Stimulated activated CD4-positive, alpha-beta T cell treated with anti-CD3 and anti-CD28 coated beads, TNF-alpha, amount 100 ng/mL, for 48 hours (primary cell): Measurements from ENCODE around the gene TRAF2.

Source experiments
- DNase-seq, 3 donors: peaks; one replicate each; pipeline ENCODE4 v3.0.0-alpha.2; 2020; ENCODE audit warnings: low read depth in 3 of 3

The TRAF2 gene

DNA sequence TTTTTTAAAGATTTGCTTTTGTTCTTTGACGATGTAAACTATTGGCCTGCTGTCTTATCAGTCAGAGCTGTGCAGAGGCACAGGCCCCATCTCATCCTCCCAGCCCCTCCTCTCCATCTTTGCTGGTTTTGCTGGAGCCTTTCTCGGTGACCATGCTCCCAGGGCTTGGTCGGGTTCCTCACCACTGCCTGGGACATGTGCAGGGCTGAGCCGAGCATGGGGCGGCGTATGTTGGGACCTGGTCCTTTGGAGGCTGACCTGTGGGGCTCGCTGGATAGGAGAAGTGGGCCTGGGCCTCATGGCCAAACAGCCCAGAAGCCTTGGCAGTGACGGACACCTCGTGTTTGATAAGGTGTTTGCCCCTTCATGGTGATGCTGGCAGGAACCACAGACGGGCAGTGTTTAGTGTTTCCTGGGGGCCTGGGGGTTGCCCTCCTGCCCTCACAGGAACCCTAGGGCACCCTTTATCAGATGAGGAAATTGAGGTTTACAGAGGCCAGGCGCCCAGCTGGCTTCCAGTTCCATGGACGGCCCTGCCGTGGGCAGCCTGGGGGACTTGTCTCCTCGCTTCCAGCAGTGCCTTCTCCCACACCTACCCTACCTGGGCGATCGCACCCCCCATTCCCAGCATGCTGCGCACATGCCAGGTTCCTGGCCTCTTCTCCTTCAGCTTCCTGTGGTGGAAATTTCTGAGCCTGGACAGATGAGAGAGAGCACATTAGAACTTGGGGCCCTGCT, 27.6 kb downstream of the TRAF2 start:
- no peak for DNase-seq

DNA sequence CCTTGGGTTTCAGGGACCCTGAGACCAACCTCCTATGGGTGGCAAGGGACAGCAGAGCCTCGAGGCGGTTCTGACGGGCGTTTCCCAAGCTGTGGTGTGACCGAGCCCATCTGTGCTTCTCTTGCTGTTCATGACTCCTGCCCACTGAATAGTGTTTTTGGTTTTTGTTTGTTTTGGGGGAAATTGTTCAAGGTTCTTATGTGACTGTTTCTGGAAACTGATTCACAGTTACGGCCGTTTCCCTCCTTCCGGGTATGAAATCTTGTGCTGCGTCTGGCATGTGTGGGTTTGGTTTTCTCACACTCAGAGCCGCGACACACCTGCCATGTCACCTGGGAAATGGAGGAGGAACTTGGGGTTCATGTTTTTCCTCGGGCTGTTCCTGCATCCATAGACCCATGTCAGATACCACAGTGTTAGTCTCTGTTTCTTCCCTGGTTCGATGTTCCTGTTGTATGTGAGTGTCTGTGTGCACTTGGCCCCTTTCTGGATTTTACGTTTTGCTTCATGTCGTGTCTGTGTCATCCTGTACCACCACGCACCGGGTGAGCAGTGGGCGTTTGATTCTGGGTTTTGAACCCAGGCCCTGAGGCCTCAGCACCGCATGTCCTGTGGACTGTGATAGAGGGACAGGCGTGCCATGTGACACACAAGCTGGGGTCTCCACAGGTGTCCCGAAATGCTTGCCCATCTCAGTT, 29.5 kb downstream of the TRAF2 start:
- no peak for DNase-seq

DNA sequence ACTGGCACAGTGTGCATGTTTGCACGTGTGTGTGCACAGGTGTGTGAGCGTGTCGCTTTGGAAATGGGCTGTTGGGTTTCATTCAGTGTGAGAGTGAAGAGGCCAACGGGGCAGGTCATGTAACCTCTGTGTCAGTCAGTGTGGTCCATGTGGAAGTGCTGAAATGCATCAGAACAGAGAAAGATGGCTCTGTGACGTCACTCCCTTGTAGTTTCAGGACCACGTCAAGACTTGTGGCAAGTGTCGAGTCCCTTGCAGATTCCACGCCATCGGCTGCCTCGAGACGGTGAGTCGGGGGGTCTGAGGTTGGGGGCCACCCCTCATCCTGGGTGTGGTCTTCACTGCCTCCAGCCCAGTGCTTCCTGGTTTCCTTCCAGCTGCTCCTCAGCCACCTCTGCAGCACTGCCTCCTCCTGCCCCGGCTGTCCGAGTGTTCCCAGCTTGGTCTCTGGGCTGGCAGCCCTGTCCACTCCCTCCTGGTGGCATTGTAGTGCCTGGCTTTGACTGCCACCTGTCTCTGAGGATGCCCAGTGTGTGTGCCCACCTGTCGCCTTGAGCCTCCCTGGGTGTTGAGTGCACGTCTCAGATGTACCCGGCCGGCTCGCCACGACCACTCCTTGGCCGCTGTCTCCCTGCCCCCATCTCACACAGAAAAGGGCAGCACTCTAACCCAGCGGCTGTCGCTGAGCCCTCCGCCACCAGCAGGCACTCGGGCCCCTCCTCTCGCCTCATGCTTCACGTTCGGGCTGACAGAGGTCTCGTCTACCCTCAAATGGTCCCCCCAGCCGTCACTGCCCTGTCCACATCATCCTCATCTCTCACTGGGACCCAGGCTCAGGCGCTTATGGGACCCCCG, 30.2 kb downstream of the TRAF2 start:
- no peak for DNase-seq

DNA sequence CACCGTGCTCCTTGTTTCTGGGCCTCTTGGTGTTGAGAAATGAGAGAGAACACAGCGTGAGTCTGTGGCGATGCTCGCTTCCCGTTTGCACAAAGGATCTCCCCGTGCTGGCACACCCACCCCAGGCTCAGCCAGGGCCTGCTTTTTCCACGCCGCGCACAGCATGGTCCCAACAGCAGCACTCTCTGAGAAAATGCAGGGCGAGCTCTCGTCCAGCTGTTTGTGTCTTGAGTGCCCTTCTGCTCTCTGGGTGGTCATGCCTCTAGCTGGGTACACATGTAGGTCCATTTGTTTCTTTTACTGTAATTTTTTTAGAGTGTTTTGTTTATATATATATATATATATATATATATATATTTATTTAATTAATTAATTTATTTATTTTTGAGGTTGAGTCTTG, 31.6 kb downstream of the TRAF2 start:
- DNase-seq = no peak

DNA sequence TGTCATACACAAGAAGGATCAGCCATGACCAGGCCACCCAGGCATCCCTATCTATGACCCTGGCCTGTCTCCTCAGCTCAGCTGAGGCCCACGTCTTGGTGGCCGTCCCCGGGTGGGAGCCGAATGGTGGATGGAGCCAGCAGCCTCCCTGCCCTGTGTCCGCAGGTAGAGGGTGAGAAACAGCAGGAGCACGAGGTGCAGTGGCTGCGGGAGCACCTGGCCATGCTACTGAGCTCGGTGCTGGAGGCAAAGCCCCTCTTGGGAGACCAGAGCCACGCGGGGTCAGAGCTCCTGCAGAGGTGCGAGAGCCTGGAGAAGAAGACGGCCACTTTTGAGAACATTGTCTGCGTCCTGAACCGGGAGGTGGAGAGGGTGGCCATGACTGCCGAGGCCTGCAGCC, 33.8 kb downstream of the TRAF2 start:
- DNase-seq = no peak

DNA sequence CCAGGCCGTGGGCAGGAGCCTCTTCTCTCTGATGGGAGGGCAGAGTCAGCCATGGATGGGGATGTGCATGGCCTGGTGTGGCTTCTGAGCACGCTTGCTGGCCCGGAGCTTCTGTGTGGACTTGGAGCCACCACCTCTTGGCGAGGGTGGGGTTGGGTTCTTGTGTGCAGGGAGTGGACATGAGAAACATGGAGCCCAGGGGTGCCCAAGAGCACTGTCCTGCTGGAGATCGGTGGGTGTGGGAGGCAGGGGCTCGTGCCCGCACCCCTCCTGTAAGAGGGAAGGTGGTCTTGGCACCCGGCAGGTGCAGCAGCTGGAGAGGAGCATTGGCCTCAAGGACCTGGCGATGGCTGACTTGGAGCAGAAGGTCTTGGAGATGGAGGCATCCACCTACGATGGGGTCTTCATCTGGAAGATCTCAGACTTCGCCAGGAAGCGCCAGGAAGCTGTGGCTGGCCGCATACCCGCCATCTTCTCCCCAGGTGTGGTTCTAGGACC, 34.5 kb downstream of the TRAF2 start:
- no peak for DNase-seq

DNA sequence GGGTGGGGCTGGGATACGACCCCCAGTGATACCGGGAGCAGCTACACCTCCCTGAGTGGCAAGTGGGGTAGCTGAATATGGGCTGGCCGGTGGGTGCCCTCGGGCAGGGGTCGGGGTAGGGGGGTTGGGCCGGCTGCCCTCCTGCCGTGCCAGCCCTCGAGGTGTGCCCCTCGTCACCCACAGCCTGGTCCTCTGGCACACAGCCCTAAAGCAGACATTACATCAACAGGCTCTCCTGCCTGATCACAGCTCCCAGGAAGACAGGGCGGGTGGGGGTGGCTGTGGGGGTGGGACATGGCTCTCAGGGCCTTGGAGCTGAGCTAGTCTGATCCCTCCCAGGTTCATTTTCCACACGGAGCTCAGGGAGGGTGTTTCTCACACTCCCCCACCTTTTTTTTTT, 35.0 kb downstream of the TRAF2 start:
- no peak for DNase-seq

DNA sequence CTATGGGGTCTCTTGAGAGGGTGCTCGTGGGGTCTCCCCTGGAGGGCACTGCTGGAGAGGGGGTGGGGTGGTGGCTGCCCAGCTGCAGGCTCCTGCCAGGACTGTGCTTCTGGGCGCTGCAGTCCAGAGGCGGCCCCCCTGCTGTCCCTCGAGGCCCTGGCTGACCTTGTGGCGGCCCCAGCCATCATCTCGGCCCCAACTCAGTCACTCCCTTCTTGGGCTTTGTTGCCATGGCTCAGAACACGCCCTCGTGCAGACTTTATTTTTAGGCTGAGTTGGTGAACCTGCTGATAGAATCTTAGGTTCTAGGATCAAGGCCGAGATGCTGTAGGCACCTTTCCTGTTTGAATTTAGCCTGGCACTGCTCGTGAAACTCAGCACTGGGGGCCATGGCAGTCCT, 35.4 kb downstream of the TRAF2 start:
- no peak for DNase-seq

DNA sequence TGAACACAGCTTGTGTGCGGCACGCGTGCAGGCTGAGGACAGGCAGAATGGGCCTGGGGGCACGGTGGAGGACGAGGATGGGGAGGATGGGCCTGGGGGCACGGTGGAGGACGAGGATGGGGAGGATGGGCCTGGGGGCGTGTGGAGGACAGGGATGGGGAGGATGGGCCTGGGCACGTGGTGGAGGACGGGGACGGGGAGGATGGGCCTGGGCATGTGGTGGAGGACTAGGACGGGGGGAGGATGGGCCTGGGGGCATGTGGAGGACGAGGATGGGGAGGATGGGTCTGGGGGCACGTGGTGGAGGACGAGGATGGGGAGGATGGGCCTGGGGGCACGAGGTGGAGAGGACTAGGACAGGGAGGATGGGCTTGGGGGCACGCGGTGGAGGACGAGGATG, 36.2 kb downstream of the TRAF2 start:
- DNase-seq = no peak

DNA sequence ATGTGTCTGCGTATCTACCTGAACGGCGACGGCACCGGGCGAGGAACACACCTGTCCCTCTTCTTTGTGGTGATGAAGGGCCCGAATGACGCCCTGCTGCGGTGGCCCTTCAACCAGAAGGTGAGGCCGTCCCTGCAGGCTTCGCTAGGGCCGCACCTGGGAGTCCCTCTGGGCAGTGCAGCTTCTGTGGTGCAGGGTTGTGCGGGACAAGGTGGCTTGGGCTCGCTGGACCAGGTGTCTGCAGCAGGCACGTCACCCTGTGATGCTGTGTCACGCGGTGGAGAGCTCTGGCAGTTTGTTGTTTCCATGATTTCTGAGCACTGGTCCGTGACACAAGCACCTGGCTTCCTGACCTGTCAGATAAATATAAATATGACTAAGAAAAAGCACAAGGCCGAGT, 37.6 kb downstream of the TRAF2 start:
- no peak for DNase-seq

DNA sequence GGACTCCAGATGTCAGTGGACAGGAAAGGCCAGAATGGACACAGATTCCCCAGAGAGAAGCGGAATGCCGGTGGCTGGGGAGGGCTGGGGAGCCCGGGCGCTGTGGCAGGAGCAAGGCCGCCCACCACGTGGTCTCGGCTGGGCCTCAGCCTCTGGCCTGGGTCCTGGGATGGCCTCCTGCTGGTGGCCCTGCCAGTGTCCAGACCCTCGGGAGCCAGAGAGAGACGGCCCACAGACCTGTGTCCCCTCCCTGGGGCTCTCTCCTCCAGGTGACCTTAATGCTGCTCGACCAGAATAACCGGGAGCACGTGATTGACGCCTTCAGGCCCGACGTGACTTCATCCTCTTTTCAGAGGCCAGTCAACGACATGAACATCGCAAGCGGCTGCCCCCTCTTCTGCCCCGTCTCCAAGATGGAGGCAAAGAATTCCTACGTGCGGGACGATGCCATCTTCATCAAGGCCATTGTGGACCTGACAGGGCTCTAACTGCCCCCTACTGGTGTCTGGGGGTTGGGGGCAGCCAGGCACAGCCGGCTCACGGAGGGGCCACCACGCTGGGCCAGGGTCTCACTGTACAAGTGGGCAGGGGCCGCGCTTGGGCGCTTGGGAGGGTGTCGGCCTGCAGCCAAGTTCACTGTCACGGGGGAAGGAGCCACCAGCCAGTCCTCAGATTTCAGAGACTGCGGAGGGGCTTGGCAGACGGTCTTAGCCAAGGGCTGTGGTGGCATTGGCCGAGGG, 39.3 kb downstream of the TRAF2 start:
- no peak for DNase-seq

DNA sequence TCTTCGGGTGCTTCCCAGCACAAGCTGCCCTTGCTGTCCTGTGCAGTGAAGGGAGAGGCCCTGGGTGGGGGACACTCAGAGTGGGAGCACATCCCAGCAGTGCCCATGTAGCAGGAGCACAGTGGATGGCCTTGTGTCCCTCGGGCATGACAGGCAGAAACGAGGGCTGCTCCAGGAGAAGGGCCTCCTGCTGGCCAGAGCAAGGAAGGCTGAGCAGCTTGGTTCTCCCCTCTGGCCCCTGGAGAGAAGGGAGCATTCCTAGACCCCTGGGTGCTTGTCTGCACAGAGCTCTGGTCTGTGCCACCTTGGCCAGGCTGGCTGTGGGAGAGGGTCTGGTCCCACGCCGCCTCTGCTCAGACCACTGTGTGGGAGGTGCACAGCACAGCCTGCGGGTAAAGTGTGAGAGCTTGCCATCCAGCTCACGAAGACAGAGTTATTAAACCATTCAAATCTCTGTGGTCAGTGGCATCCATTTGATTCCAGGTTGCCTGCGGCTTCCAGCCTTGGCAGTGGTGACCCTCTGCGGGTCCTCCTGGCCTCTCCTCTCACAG, 39.9 kb downstream of the TRAF2 start:
- no peak for DNase-seq

DNA sequence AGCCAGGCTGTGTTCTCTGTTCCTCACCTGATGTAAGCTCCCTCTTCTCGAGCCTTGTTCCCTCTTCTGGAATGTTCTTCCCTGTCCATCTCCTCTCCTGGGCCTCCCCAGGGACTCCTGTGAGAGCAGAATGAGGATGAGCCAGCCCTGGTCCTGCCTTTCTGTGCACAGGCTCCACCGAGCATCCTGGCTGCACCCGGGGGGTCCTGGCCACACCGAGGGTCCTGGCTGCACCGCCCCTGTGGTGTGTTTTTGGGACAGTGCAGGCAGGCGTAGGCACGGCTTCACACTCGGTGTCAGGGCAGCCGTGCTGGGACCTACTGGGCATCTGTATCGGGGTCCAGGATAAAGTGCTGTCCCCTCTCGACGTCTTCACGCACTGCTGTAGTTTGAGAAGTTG, 40.4 kb downstream of the TRAF2 start:
- DNase-seq = no peak

DNA sequence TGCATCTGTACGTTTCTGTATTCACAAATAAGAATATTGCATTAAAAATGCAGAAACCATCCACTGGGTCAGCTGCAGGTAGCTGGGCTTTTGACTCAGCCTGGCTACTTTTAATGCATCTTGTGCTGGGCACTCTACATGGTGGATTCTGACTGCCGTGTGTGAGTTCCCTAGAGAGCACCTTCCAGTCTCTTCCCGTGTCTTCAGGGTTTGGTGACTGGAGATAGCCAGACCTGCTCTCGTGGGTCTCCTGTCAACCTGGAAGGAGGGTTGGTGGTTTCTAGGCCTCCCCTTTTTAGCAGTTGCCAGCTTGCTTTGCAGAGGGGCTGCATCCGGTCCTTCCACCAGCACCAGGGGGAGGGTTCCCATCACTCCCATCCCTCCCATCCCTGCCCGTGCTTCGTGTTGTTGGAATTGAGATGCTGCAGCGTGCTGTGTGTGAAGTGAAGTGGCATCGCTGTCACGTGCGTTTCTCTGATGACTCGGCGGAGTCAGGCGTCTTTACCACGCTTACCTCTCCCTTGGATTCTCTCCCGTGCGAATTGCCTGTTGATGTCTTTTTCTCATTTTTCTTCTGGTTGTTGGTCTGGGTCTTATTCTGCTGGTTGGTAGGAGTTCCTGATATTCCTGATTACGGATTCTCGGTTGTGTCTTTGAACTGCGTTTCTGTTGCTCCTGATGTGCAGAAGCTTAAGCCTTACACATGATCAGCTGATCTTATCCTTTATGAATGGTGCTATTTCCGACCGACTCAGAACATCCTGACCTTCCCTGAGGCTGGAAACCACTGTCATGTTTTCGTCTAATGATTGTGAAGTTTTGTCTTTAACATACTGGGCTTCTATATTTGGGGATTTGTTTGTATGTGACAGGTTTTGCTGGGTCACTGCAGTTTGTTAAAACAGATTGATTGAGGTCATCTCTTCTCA, 41.3 kb downstream of the TRAF2 start:
- no peak for DNase-seq

DNA sequence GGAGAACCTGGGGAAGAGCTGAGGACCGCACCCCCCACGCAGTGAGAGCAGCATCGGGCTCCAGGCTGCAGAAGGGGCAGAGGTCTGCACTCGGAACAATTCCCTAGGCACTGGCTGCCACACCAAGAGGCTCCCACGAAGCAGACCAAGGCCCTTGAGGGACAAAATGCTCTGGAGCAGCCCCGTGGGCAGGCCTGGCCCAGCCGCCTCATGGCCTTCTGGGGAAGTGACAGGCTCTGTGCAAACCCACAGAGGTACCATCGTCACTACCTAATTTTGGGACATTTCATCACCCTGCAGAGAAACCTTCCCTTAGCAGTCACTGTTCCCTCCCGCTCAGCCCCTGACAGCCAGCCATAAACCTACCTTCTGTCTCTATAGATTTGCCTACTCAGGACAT, 42.3 kb downstream of the TRAF2 start:
- DNase-seq = no peak

DNA sequence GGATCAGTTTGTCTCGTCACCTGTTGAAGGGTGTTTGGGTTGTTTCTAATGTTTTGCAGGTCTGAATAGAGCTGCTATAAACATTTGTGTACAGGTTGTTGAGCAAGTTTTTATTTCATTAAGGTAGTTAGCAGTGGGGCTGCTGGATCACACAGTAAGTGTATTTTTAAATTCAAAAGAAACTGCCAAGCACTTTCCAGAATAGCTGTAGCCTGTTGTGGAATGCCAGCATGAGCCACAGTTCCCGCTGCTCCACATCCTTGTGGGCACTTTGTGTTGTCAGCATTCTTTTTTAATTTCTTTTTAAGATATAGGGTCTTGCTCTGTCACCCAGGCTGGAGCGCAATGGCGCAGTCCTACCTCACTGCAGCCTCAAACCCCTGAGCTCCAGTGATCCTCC, 43.7 kb downstream of the TRAF2 start:
- DNase-seq = no peak

DNA sequence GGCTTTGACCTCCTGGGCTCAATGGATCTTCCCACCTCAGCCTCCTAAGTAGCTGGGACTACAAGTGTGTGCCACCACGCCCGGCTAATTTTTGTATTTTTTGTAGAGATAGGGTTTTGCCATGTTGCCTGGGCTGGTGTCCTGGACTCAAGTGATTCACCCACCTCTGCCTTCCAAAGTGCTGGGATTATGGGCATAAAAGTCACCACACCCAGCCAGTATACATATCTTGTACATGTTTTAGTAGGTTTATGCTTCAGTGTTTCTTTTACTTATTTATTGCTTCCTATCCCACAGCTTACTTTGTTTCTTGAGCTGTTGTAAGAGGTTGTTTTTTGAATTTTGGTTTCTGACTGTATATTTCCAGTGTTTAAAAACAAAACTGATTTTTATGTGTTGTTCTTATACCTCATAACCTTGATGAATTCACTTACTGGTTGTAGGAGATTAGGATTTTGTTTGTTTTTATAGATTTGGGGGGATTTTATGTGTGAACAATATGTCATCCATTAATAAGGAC, 45.4 kb downstream of the TRAF2 start:
- DNase-seq = no peak

DNA sequence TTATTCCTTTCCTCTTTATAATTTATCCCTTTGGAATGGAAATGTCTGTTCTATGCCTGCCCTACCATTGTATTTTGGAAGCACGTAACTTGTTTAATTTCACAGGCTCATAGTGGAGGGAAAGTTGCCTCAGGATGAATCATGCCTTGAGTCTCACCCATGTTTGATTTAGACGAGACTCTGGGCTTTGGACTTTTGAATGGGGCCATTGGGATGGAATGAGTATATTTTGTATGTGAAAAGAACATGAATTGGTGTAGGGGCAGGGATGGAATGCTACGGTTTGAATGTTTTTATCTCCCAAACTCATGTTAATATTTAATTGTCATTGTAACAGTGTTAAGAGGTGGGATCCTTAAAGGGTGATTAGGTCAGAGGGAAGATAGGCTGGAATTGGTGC, 48.0 kb downstream of the TRAF2 start:
- no peak for DNase-seq

DNA sequence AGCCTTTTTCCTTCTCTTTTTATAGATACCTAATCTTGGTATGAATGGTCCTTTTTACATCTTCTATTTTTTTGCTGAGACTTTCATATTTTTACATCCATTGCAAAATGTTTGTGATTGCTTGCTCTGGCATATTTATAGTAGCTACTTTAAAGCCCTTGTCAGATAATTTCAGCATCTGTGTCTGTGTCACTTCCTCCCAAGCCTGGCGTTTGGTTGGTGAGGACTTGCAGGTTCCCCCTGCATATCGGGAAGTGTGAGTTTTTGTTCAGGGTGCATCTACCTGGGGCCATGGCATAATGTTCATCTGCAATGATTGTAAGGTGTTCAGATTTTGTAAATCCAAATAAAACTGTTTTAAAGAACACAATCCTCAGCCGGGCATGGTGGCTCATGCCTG, 49.3 kb downstream of the TRAF2 start:
- DNase-seq = no peak

DNA sequence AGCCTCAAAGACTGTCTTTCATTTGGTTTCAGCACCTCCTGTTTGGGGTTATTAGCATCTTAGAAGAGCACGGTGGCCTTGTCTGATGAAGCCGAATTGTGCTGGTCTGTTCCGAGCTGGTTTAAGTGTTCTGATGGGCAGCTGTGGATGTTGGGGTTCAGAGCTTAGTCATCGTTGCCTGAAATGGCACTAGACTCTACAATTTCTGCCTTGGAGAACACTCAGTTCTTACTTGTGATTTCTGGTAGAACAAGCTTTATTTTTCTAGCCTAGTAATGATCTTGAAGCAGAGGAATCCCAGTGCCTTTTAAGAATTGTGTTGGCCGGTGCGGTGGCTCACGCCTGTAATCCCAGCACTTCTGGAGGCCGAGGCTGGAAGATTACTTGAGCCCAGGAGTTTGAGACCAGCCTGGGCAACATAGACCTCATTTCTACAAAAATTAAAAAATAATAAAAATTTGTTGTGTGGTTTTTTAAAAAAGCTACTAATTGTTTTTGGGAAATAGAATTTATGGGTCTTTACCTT, 50.4 kb downstream of the TRAF2 start:
- DNase-seq = no peak
